Measurements from ENCODE around the gene EGFR. TPM values are rescaled to one million over a fixed set of nuclear protein-coding genes. Genes with fewer than 3 reads are reported as not detected.

The EGFR gene
- total and polyA plus RNA-seq, 5 donors from 2014 or later, result not detected

- no peaks in the 10 kb centered on the region for H3K36me3 Mint-ChIP-seq
- H3K9me3 Mint-ChIP-seq, result peaks cover 0 to 10% (median 2%) of the 10 kb centered on the region in 7 donors
- H3K4me3 Mint-ChIP-seq, result no peak overlapping the region
Measured at GRCh38 chr7:55233001-55233400, 214.2 kb downstream of the EGFR start.

GRCh38 chr7:55234408-55234807 is 215.6 kb downstream of the EGFR start:
- no peaks in the 10 kb centered on the region for H3K9me3 ChIP-seq (ENCODE audit: control insufficient read depth in 2 of 2, low read length in 2 of 2)
- no peak for DNase-seq
- no peak for ATAC-seq (ENCODE audit: low read depth in 2 of 2)
- Mint-ChIP-seq H3K4me3 (no peak overlapping the region), H3K27ac (no peak overlapping the region), H3K27me3 (peaks cover 11% of the 10 kb centered on the region), H3K9me3 (peaks cover 0 to 6% (median 0%) of the 10 kb centered on the region in 7 donors), H3K4me1 (no peaks in the 10 kb centered on the region), H3K36me3 (no peaks in the 10 kb centered on the region)
- no peaks in the 10 kb centered on the region for H3K36me3 ChIP-seq (ENCODE audit: control insufficient read depth, insufficient read depth, low read length)
- no peak overlapping the region for H3K4me3 ChIP-seq (ENCODE audit: low read depth, low read length)
- no peaks in the 10 kb centered on the region for H3K27me3 ChIP-seq (ENCODE audit: control insufficient read depth, insufficient read depth, low read length)
- H3K4me1 ChIP-seq (ENCODE audit: control insufficient read depth, insufficient read depth, low read length, poor library complexity, severe bottlenecking), result no peaks in the 10 kb centered on the region
- no peak overlapping the region for H3K27ac ChIP-seq (ENCODE audit: insufficient read depth, low read length, poor library complexity, severe bottlenecking)

More at GRCh38 chr7:55233001-55233400, 214.2 kb downstream of the EGFR start:
- H3K27ac Mint-ChIP-seq, result no peak overlapping the region
- no peaks in the 10 kb centered on the region for H3K4me1 Mint-ChIP-seq
- no peak overlapping the region for H3K4me3 ChIP-seq (ENCODE audit: low read depth, low read length)
- H3K36me3 ChIP-seq (ENCODE audit: control insufficient read depth, insufficient read depth, low read length), result no peaks in the 10 kb centered on the region
- no peak for DNase-seq
- H3K4me1 ChIP-seq (ENCODE audit: control insufficient read depth, insufficient read depth, low read length, poor library complexity, severe bottlenecking), result no peaks in the 10 kb centered on the region
- H3K27ac ChIP-seq (ENCODE audit: insufficient read depth, low read length, poor library complexity, severe bottlenecking), result no peak overlapping the region
- H3K27me3 ChIP-seq (ENCODE audit: control insufficient read depth, insufficient read depth, low read length), result no peaks in the 10 kb centered on the region
- peaks cover 13% of the 10 kb centered on the region for H3K27me3 Mint-ChIP-seq
- no peak for ATAC-seq (ENCODE audit: low read depth in 2 of 2)
- no peaks in the 10 kb centered on the region for H3K9me3 ChIP-seq (ENCODE audit: control insufficient read depth in 2 of 2, low read length in 2 of 2)

GRCh38 chr7:55235115-55235514 is 216.3 kb downstream of the EGFR start:
- no peak overlapping the region for H3K27ac Mint-ChIP-seq
- H3K9me3 Mint-ChIP-seq, result peaks cover 0 to 3% (median 0%) of the 10 kb centered on the region in 7 donors
- no peak overlapping the region for H3K4me3 Mint-ChIP-seq
- no peaks in the 10 kb centered on the region for H3K9me3 ChIP-seq (ENCODE audit: control insufficient read depth in 2 of 2, low read length in 2 of 2)
- peaks cover 16% of the 10 kb centered on the region for H3K27me3 Mint-ChIP-seq
- no peak overlapping the region for H3K27ac ChIP-seq (ENCODE audit: insufficient read depth, low read length, poor library complexity, severe bottlenecking)
- no peak overlapping the region for H3K4me3 ChIP-seq (ENCODE audit: low read depth, low read length)
- no peaks in the 10 kb centered on the region for H3K27me3 ChIP-seq (ENCODE audit: control insufficient read depth, insufficient read depth, low read length)
- no peaks in the 10 kb centered on the region for H3K36me3 Mint-ChIP-seq
- no peak for DNase-seq
- no peak for ATAC-seq (ENCODE audit: low read depth in 2 of 2)
- no peaks in the 10 kb centered on the region for H3K36me3 ChIP-seq (ENCODE audit: control insufficient read depth, insufficient read depth, low read length)
- H3K4me1 Mint-ChIP-seq, result no peaks in the 10 kb centered on the region
- H3K4me1 ChIP-seq (ENCODE audit: control insufficient read depth, insufficient read depth, low read length, poor library complexity, severe bottlenecking), result no peaks in the 10 kb centered on the region

- H3K27me3 Mint-ChIP-seq, result peaks cover 16% of the 10 kb centered on the region
- no peak for ATAC-seq (ENCODE audit: low read depth in 2 of 2)
Measured at GRCh38 chr7:55235801-55236200, 217.0 kb downstream of the EGFR start.

GRCh38 chr7:55236476-55236875 is 217.7 kb downstream of the EGFR start:
- H3K4me3 Mint-ChIP-seq, result no peak overlapping the region
- no peaks in the 10 kb centered on the region for H3K27me3 ChIP-seq (ENCODE audit: control insufficient read depth, insufficient read depth, low read length)
- no peaks in the 10 kb centered on the region for H3K9me3 Mint-ChIP-seq

More at GRCh38 chr7:55235801-55236200, 217.0 kb downstream of the EGFR start:
- H3K4me1 Mint-ChIP-seq, result no peaks in the 10 kb centered on the region
- Histone ChIP-seq H3K27ac (ENCODE audit: insufficient read depth, low read length, poor library complexity, severe bottlenecking) (no peak overlapping the region), H3K4me1 (ENCODE audit: control insufficient read depth, insufficient read depth, low read length, poor library complexity, severe bottlenecking) (no peaks in the 10 kb centered on the region), H3K36me3 (ENCODE audit: control insufficient read depth, insufficient read depth, low read length) (no peaks in the 10 kb centered on the region), H3K27me3 (ENCODE audit: control insufficient read depth, insufficient read depth, low read length) (no peaks in the 10 kb centered on the region), H3K4me3 (ENCODE audit: low read depth, low read length) (no peak overlapping the region), H3K9me3 (ENCODE audit: control insufficient read depth in 2 of 2, low read length in 2 of 2) (no peaks in the 10 kb centered on the region)
- no peaks in the 10 kb centered on the region for H3K36me3 Mint-ChIP-seq
- no peak overlapping the region for H3K4me3 Mint-ChIP-seq
- DNase-seq, result no peak
- no peaks in the 10 kb centered on the region for H3K9me3 Mint-ChIP-seq
- H3K27ac Mint-ChIP-seq, result no peak overlapping the region

GRCh38 chr7:55237156-55237893 is 218.5 kb downstream of the EGFR start:
- Mint-ChIP-seq H3K4me3 (no peak overlapping the region), H3K4me1 (no peaks in the 10 kb centered on the region), H3K27ac (no peak overlapping the region), H3K9me3 (no peaks in the 10 kb centered on the region), H3K27me3 (peaks cover 13% of the 10 kb centered on the region), H3K36me3 (no peaks in the 10 kb centered on the region)
- Histone ChIP-seq H3K27me3 (ENCODE audit: control insufficient read depth, insufficient read depth, low read length) (no peaks in the 10 kb centered on the region), H3K36me3 (ENCODE audit: control insufficient read depth, insufficient read depth, low read length) (no peaks in the 10 kb centered on the region), H3K4me3 (ENCODE audit: low read depth, low read length) (no peak overlapping the region), H3K4me1 (ENCODE audit: control insufficient read depth, insufficient read depth, low read length, poor library complexity, severe bottlenecking) (no peaks in the 10 kb centered on the region), H3K9me3 (ENCODE audit: control insufficient read depth in 2 of 2, low read length in 2 of 2) (no peaks in the 10 kb centered on the region), H3K27ac (ENCODE audit: insufficient read depth, low read length, poor library complexity, severe bottlenecking) (no peak overlapping the region)
- DNase-seq (no peak), ATAC-seq (ENCODE audit: low read depth in 2 of 2) (no peak)

More at GRCh38 chr7:55236476-55236875, 217.7 kb downstream of the EGFR start:
- H3K4me3 ChIP-seq (ENCODE audit: low read depth, low read length), result no peak overlapping the region
- H3K4me1 ChIP-seq (ENCODE audit: control insufficient read depth, insufficient read depth, low read length, poor library complexity, severe bottlenecking), result no peaks in the 10 kb centered on the region
- Mint-ChIP-seq H3K36me3 (no peaks in the 10 kb centered on the region), H3K27ac (no peak overlapping the region), H3K4me1 (no peaks in the 10 kb centered on the region), H3K27me3 (peaks cover 16% of the 10 kb centered on the region)
- H3K27ac ChIP-seq (ENCODE audit: insufficient read depth, low read length, poor library complexity, severe bottlenecking), result no peak overlapping the region
- no peaks in the 10 kb centered on the region for H3K9me3 ChIP-seq (ENCODE audit: control insufficient read depth in 2 of 2, low read length in 2 of 2)
- no peaks in the 10 kb centered on the region for H3K36me3 ChIP-seq (ENCODE audit: control insufficient read depth, insufficient read depth, low read length)
- DNase-seq (no peak), ATAC-seq (ENCODE audit: low read depth in 2 of 2) (no peak)

GRCh38 chr7:55239406-55239805 is 220.6 kb downstream of the EGFR start:
- Mint-ChIP-seq H3K9me3 (no peaks in the 10 kb centered on the region), H3K27me3 (peaks cover 15% of the 10 kb centered on the region), H3K27ac (no peak overlapping the region), H3K4me1 (no peaks in the 10 kb centered on the region), H3K36me3 (no peaks in the 10 kb centered on the region), H3K4me3 (no peak overlapping the region)
- DNase-seq (no peak), ATAC-seq (ENCODE audit: low read depth in 2 of 2) (no peak)
- H3K4me3 ChIP-seq (ENCODE audit: low read depth, low read length), result no peak overlapping the region
- no peaks in the 10 kb centered on the region for H3K4me1 ChIP-seq (ENCODE audit: control insufficient read depth, insufficient read depth, low read length, poor library complexity, severe bottlenecking)
- H3K27me3 ChIP-seq (ENCODE audit: control insufficient read depth, insufficient read depth, low read length), result no peaks in the 10 kb centered on the region
- no peaks in the 10 kb centered on the region for H3K36me3 ChIP-seq (ENCODE audit: control insufficient read depth, insufficient read depth, low read length)
- no peak overlapping the region for H3K27ac ChIP-seq (ENCODE audit: insufficient read depth, low read length, poor library complexity, severe bottlenecking)
- H3K9me3 ChIP-seq (ENCODE audit: control insufficient read depth in 2 of 2, low read length in 2 of 2), result no peaks in the 10 kb centered on the region

All from CD4-positive, CD25-positive, alpha-beta regulatory T cell (primary cell).